HG02973 (cell line): ENCODE measurements around the gene CYSLTR1.
"Not testable (repeated sequence)": the region's sequence is repeated elsewhere in the genome, so short reads cannot be mapped to it uniquely, and the experiment has no call there.

Experiments
- ATAC-seq: cut with Tn5 transposase; IDR thresholded peaks from one replicate; pipeline ENCODE4 v1.9.1; 2021; ENCODE audit warnings: moderate library complexity; ENCODE audit not compliant: unreplicated experiment

CYSLTR1 gene, protein sequence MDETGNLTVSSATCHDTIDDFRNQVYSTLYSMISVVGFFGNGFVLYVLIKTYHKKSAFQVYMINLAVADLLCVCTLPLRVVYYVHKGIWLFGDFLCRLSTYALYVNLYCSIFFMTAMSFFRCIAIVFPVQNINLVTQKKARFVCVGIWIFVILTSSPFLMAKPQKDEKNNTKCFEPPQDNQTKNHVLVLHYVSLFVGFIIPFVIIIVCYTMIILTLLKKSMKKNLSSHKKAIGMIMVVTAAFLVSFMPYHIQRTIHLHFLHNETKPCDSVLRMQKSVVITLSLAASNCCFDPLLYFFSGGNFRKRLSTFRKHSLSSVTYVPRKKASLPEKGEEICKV

DNA sequence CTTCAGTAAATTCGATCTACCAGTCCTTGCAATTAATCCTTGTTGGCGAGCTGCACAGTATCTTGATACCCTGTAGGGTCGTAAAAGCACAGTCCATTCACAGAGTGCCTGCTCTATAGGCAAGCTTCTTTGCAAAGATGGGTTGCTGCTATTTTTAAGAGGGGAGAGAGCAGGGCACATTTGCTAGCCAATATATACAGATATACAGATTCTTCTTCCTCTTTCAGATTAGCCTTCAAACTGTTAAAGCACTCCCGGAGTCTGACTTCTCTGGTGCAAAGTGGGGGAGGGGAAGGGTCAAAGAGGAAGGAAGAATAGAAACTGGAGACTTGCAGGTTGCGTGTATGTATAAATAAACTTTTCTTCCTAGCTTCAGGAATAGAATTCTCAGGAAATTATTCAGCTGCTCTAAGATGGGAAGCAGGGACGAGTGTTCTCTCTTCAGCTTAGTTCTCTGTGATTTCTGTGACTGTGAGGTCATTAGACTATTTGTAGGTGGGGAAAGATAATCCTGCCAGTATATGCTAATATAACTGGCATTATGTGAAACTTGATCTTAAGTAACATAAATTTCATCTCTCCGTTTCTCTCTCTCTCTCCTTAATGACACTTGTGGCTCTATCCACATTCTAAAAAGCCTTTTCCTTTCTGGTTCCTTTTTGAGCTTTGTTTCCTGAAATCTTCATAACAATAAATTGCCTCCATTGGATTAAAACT, at the start of gene CYSLTR1:
CYSLTR1 (minus strand) TSS at position 242 of the 717 bp plus-strand sequence. CDS start 53,865 bp downstream, outside the sequence.
- peak; percentile 40 for ATAC-seq

DNA sequence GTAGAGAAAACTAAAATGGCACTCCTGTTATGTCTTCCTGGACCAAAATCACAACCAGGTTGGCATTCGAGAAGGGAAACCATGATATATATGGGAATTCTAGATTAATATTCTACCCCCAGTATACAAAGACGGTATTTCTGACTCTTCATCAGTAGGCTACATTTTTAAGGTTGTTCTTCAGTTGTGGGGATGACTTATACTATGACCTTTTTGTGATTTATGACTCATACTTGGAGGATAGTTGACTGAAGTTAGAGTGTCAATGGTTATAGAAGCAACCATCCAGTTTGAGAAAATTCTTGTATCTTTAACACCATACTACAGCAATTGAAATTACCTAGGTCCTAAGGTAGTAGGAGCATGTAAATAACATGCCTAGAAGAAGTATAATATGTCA, 49.8 kb upstream of the CYSLTR1 start:
- no peak for ATAC-seq

DNA sequence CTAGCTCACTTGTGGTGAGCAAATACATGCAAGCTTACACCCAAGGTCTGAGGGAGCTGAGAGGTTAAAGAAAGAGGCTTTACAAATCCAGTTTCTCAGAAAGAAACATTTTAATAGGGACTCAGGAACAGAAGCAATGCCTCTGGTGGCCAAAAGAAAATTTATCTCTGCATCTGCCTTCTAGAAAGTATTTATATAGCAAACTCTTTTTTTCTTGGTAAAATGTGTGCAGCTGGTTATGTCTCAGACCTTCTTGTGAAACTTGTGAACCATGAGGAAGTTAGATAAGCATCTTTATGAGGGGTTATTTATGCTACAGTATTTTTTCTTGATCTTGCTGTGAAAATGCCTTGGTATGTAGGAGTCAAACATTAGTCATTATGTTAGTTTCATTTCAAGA, 48.5 kb upstream of the CYSLTR1 start:
- no peak for ATAC-seq

DNA sequence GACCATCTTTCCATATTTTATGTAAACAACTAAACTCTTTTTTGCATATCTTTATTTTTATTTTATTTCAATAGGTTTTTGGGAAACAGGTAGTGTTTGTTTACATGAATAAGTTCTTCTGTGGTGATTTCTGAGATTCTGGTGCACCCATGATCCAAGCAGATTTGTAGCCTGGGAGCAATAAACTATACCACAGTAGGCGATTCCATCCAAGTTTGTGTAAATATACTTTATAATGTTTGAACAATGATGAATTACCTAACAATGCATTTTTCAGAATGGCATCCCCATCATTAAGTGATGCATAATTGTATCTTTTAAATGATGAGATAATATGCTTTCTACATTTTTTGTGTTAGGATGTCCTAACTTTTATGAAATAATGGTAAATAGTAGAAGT, 39.2 kb upstream of the CYSLTR1 start:
- no peak for ATAC-seq

DNA sequence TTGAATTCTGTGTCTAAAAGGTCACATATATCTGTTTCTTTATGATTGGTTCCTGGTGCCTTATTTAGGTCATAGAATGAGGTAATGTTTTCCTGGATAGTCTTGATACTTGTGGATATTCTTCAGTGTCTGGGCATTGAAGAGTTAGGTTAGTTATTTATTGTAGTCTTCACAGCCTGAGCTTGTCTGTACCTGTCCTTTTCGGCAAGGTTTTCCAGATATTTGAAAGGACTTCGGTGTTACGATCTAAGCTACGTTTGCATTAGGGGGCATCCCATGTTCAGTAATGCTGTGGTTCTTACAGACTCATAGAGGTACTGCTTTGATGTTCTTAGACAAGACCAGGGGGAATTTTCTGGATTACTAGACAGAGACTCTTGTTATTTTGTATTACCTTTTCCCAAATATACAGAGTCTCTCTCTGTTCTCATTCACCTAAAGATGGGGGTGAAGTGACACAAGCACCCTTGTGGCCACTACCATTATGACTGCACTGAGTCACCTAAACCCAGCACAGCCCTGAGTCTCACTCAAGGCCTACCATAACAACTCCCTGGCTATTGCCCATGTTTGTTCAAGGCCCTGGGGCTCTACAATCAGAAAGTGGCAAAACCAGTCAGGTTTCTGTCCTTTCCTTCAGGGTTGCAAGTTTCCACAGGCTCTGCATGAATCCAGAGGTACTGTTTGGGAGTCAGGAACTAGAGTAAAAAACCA, 30.1 kb upstream of the CYSLTR1 start:
- ATAC-seq: no peak

DNA sequence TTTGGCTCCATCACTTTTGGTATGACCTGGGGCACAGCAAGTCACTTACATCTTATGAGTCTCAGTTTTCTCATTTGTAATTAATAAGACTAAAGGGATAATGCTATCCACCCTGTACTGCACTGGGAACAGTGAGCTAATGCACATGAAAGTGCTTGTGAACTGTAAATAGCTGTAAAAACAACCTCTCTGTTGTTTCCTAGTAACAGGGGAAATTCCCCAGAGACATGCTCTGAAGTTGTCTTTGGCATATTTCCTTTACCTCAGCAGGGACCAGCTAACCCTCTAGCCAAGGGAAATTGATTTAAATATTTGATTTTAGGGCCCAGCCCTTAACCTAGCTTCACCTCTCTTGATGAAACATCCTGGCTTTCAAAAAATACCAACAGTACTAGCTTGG, 6.1 kb upstream of the CYSLTR1 start:
- ATAC-seq: peak; percentile 75

DNA sequence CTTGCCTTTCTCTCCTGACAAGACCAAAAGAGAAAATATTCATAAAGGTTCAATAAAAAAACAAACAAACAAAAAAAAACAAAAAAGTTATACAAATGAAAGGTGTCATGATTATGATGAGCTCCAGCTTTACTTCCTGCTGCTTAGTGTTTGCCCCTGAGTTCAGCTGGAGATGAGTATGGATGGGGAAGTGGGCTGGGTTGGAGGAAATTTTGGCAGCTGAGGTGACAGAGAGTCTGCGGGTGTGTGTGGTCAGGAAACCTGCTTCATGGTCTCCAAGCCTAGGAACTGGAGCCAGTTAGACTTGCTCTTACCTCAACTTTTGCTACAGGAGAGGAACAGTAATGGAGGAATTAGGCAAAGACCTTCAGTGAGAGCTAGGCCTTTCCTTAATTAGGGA, 4.3 kb upstream of the CYSLTR1 start:
- ATAC-seq: no peak

DNA sequence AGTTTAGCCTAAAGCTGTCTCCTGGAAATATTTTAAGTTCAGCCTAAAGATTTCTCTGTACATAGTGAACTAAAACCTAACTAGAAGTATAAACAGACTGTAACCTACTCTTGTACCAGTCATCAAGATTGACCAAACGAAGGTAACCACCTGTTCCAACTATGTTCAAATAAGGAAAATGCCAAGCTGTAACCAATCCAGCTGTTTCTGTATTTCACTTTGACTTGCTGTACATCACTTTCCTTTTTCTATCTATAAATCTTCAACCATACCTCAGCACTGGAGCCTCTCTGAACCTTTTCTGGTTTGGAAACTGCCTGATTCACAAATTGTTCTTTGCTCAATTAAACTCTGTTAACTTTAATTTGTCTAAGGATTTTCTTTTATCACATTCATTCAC, 3.1 kb upstream of the CYSLTR1 start:
- peak; percentile 46 for ATAC-seq

DNA sequence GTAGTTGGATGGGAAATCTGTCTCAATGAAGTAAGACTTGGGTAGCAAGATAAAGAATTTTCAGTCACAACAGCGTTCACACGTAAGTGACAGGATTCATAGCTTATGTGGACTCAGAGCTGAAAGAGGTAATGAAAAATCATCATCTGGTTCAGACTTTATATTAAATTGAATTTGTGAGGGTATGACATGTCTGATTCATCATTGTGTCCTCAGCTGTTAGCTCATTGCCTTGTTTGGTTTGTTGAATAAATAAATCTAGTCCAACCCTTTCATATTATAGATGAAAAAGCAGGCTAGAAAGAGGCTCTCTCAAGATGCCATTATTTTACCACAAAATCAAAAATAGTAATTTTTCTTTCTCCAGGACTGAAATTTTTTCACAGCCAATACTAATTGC, 2.7 kb upstream of the CYSLTR1 start:
- no peak for ATAC-seq

DNA sequence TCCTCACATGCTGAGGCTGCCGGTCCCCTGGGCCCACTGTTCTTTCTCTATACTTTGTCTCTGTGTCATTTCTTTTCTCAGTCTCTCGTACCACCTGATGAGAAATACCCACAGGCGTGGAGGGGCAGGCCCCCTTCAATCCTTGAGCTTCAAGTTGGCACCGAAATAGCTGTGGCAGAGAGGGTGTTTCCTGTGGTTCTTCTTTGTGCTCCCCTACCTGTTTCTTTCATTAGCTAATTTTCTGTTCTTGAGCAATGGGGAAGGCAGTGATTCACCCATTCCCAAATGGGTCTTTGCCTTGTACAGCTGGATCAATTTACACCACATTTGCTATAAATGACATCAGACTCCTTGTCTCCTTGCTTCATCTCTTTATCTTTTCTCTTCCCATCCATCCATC, 2.1 kb upstream of the CYSLTR1 start:
- ATAC-seq: no peak

DNA sequence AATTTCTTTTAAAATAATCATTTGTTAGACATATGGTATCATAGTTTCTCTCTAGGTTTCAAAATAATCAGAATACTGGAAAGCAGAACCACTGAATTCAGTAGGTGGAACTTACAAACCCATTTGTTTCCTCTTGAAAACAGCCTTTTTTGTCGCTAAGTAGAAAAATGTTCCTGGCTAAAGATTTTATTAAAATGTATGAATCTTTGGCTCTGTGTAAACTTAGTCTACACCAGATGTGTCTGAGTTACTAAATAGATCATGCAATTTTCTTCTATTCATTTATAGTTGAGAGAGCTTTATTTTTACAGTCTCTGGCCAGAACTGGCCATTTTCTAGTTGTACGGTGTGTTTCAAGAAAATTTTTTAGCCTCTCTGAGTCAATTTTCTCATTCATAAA, 1.0 kb downstream of the CYSLTR1 start:
- no peak for ATAC-seq

DNA sequence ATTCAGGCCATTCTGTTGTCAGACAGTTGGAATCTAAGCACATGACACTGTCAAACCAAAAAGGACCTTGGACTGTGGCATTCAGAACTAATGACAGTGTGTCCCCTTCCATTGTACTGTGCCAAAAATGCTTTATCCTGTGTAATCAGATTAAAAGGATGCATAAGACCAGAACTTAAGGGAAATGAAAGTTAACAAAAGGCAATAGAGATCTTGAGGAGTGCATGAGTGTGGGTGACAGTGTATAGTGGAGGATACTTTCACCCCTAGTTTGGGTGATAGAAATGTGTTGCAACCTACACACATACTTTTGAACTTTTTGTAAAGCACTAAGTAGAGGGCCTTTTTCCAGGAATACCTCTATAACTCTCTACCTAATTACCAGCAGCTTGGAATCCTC, 4.5 kb downstream of the CYSLTR1 start:
- no peak for ATAC-seq

DNA sequence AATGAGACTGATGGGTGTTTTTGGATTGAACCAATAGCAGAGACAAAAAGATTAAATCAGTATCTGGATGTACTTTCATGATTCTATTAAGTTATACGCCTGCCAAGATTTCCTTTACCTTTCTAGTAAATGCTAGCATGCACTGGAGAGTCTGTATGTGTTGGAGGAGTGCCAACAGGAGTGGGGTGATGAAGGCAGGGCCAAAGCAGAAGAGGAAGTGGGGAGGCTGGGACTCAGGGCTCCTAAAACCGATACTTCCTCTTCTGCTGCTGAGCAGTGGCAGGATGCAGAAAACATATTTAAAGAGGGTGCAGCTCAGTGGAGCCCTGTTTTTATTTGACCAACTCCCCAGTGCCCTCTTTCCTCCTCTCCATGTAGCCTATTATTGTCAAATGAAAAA, 5.6 kb downstream of the CYSLTR1 start:
- ATAC-seq: peak; percentile 93

DNA sequence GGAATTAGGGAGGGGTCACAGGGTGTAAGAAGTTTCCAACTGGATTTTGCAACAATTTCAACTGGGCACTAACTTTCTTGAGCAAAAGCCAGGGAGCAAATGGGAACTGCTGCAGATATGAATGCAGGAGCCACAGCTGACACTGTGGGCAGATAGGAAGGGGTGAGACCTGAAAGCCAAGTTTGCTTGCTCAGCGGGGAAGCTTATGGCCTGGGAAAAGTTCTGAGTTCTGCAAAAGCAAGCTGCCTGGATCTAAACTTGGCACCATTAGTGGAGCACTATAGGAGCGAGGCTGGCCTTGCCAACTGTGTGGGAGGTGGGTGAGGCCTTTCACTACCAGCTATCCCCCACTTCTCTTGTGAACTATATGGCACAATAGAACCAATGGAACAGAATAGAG, 11.1 kb downstream of the CYSLTR1 start:
- no peak for ATAC-seq

DNA sequence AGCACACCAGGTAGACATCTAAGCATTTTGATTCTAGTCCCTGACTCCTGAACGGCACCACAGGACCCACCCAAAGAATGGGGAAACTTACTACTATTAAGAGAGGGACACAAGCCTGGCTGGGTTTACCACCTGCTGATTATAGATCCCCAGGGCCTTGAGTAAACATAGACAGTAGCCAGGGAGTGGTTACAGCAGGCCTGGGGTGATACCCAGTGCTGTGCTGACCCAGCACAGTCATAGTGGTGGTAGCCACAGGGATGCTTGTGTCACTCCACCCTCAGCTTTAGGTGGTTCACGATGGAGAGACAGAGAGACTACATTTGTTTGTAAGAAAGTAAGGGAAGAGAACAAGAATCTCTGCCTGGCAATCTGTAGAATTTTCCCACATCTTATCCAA, 11.7 kb downstream of the CYSLTR1 start:
- no peak for ATAC-seq

DNA sequence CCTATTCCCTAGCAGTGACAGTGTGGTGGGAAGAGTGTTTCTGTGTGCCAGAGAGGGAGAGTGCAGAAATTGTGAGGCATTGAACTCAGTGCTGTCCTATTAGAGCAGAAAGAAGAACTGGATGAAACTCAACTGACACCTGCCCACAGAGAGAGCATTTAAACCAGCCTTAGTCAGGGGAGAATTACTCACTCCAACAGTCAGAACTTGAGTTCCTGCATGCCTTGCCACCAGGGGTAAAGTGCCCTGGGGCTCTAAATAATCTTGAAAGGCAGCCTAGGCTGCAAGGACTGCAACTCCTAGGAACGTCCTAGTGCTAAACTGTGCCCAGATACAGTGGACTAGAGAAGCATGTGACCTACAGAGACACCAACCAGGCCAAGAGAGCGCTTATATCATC, 12.8 kb downstream of the CYSLTR1 start:
- ATAC-seq: peak; percentile 78

DNA sequence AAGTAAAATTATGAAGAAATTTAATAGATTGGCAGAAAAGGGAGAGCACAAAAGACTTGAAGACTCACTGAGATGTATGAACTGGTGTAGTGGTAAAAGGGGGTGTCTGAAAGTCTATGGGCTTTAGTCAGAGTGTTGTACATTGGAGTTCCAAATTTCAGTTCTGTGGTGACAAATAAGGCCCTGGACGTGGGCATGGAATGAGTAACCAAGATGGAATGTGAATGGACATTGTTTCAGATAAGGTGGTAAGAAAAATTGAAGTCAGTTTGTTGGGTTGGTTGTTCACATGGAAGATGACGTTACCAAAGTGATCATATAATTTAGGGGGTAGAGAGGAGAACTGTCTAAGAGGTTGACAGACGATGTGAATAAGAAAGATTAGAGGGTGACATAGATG, 13.9 kb downstream of the CYSLTR1 start:
- ATAC-seq: no peak

DNA sequence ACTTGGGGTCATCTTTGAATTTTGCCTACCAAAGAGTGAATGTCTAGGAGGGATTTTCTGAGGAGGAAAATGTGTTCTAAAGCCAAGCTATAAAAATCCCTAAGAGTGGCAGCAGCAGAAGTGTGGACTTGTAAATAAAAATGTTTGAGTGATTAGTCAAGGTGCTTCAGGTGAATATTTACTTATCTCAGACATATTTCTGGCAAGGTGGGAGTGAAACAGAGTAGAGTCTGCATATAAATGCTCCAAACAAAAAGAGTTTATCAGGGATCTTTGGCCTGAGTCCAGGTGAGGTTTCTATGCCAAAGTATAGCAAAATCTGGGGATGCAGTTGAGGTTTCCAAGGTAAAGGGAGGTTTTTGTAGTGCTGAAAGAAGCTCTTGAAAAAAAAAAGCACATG, 19.7 kb downstream of the CYSLTR1 start:
- ATAC-seq: no peak

DNA sequence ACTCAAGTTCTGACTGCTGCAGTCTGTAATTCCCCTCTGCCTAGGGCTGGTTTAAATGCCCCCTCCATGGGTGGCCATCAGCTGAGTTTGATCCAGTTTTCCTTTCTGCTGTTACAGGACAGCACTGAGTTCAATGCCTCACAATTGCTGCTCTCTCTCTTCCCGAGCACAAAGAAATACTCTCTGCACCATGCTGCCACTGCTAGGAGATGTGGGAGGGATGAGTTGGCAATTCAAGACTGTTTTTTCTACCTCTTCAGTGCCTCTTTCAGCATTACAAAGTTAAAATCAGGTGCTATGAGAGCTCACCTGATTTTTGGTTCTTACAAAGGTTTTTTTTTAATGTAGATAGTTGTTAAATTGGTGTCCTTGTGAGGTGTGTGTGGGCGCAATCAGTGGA, 24.3 kb downstream of the CYSLTR1 start:
- ATAC-seq: no peak

DNA sequence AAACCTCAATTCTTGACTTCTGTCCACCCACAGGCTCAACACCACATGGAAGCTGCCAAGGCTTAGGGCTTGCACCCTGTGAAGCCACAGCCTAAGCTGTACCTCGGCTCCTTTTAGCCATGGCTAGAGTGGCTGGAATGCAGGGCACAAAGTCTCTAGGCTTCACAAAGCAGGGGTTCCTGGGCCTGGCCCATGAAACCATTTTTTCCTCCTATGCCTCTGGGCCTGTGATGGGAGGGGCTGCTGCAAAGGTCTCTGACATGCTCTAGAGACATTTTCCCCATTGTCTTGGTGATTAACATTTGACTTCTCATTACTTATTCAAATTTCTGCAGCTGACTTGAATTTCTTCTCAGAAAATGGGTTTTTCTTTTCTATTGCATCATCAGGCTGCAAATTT, 26.5 kb downstream of the CYSLTR1 start:
- not testable (repeated sequence) for ATAC-seq

DNA sequence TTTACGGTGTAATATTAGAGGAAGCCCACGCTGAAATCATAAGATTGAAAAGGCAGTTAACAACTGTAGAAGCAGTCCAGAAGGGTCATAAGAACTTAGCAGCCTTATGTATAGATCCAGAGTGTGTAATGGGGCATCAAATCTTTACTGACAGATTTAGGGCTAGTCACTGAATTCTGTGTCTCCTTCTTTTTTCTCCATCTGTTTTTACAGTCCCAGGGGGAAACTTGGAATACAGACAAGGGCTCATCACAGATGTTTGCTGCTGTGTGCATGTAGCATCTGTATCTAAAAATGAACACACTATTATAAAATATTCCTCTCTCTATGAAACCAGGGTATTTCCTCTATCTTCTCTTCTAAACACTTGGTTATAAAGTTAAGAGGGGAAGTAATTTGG, 43.9 kb downstream of the CYSLTR1 start:
- no peak for ATAC-seq

DNA sequence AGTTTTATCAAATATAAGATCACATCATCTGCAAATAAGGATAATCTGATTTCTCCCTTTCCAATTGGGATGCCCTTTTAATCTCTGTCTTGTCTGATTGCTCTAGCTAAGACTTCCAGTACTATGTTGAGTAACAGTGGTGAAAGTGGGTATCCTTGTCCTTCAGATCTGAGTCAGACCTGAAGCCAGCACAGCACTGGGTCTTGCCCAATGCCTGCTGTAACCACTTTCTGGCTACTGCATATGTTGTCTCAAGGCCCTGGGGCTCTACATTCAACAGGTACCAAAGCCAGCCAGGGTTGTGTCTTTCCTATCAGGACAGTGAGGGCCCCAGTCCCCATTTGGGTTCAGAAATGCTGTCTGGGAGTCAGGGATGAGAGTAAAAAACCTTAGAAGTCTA, 90.3 kb downstream of the CYSLTR1 start:
- ATAC-seq: no peak
